BLaER1 (cell line): ENCODE results near the gene TRIM45.

Experiments used
- H3K27ac ChIP-seq: shearing (Covaris generic); formaldehyde crosslinking; 2 replicates; pipeline ENCODE4 v1.8.1; 2022
- H3K27me3 ChIP-seq: shearing (Covaris generic); formaldehyde crosslinking; 2 replicates; pipeline ENCODE4 v1.8.1; 2022
- H3K36me3 ChIP-seq: shearing (Covaris generic); formaldehyde crosslinking; 2 replicates; pipeline ENCODE4 v1.8.1; 2022
- H3K4me1 ChIP-seq: shearing (Covaris generic); formaldehyde crosslinking; 2 replicates; pipeline ENCODE4 v1.8.1; 2022
- H3K4me2 ChIP-seq: shearing (Covaris generic); formaldehyde crosslinking; 2 replicates; pipeline ENCODE4 v1.8.1; 2022
- H3K4me3 ChIP-seq: shearing (Covaris generic); formaldehyde crosslinking; 2 replicates; pipeline ENCODE4 v1.8.1; 2022
- H3K9ac ChIP-seq: shearing (Covaris generic); formaldehyde crosslinking; 2 replicates; pipeline ENCODE4 v1.8.1; 2022
- H3K9me3 ChIP-seq: shearing (Covaris generic); formaldehyde crosslinking; 2 replicates; pipeline ENCODE4 v1.8.1; 2022
- H4K20me1 ChIP-seq: shearing (Covaris generic); formaldehyde crosslinking; 2 replicates; pipeline ENCODE4 v1.8.1; 2022
- Cebpa-rat ChIP-seq: shearing (Covaris generic); IDR thresholded peaks from 2 replicates; pipeline ENCODE4 v1.8.1; 2022

Gene TRIM45

DNA sequence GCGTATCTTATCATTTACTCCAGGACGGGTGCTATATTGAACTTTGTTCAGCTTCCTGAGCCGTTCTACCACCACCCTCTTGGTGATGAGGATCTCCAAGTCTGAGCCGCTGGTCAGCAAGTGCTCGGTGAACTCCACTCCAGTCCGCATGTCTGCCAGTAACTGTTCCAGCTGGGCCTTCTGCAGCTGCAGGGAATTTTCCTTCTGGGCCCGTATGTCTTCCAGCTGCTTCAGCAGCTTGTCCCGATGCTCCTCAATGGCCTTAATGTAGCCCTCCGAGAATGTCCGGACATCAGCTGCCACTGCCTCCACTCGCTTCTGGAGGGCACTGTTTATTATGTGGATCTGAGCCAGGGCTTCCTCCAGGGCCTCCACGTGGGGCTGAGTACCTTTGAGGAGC is 3.4 kb downstream of the TRIM45 start:
- Histone ChIP-seq H3K36me3 (peaks cover 8% of the 10 kb centered on the region; the same call in 1 of the 2 replicates), H3K27me3 (peaks cover 12% of the 10 kb centered on the region; the same call in 1 of the 2 replicates), H3K4me1 (peaks cover 9% of the 10 kb centered on the region), H3K4me3 (no peak overlapping the region), H3K9me3 (no peaks in the 10 kb centered on the region), H3K27ac (no peak overlapping the region), H3K4me2 (no peak overlapping the region), H4K20me1 (no peaks in the 10 kb centered on the region), H3K9ac (no peak overlapping the region)
- no peak for TF ChIP-seq Cebpa-rat

DNA sequence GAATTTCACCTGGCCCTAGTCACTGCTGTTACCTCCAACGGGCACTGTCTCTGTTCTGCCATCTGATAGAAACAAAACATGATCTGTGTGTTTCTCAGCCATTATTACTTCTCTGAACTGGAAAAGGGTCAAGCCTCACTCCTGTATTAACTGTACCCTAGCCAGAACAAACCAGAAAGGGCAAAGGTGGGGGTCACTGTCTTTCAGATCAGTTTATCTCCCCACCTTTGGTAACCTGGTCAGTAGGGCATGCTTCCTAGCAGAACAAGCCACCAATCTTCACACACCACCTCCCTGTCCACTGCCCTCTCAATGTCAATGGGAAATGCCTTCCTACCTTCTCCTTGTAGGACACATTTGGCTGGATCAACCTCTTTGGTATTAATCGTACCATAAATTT is 3.9 kb downstream of the TRIM45 start:
- no peak overlapping the region for H3K4me2 ChIP-seq
- H3K4me3 ChIP-seq, result no peak overlapping the region
- no peaks in the 10 kb centered on the region for H4K20me1 ChIP-seq
- no peak overlapping the region for H3K9ac ChIP-seq
- no peak overlapping the region for H3K27ac ChIP-seq
- H3K27me3 ChIP-seq, result peaks cover 12% of the 10 kb centered on the region; the same call in 1 of the 2 replicates
- H3K36me3 ChIP-seq, result peaks cover 9% of the 10 kb centered on the region; the same call in 1 of the 2 replicates
- peaks cover 9% of the 10 kb centered on the region for H3K4me1 ChIP-seq
- no peaks in the 10 kb centered on the region for H3K9me3 ChIP-seq
- TF ChIP-seq Cebpa-rat, result no peak

DNA sequence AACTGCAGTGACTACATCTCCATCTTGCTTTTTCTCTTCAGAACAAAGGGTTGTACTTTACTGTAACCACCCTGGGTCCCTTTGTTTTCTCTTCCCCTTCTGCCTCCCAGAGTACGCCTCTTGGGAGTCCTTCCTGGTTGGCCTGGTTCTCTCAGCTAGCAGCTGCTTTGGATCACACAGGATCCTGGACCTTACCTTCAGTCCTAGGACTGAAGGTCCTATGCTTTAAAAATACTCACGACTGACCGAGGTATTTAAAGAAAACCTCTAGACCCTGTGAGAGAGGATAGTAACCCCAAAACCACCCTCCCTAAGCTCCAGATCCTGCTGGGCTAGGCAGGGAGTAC is 4.8 kb downstream of the TRIM45 start:
- Histone ChIP-seq H3K27me3 (peaks cover 4% of the 10 kb centered on the region; the same call in 1 of the 2 replicates), H3K4me3 (no peak overlapping the region), H4K20me1 (no peaks in the 10 kb centered on the region), H3K4me1 (peaks cover 9% of the 10 kb centered on the region), H3K27ac (no peak overlapping the region), H3K9ac (no peak overlapping the region), H3K4me2 (no peak overlapping the region), H3K9me3 (no peaks in the 10 kb centered on the region), H3K36me3 (peaks cover 9% of the 10 kb centered on the region; the same call in 1 of the 2 replicates)
- TF ChIP-seq Cebpa-rat, result no peak

DNA sequence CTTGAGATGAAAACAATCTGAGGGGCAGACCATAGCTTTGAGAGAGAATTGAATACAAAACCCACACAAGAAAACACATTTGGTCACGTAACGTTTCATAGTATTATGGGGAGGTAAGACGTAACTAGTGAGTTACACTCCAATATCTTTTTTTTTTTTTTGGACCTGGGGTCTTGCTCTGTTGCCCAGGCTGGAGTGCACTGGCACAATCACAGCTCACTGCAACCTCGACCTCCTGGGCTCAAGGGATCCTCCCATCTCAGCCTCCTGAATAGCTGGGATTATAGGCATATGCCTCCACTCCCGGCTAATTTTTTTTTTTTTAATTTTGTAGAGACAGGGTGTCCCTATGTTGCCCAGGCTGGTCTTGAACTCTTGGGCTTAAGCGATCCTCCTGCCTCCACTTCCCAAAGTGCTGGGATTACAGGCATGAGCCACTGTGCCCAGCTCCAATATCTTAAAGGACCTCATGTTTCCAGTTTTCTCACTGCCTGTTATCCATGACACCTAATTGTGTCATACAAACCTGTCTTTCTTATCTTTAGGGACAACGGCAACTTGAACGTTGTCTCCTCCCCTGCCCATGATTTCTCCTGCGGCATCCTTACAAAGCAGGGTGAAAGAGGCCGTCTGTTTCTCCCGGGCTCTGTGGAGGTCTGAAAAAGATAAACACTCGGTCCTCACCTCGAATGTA is 5.3 kb downstream of the TRIM45 start:
- Histone ChIP-seq H3K27ac (no peak overlapping the region), H3K9me3 (no peaks in the 10 kb centered on the region), H3K27me3 (0 out of 2 replicates have a peak, but pooled peaks cover 4% of the 10 kb centered on the region), H3K4me1 (peaks cover 9% of the 10 kb centered on the region), H3K36me3 (peaks cover 9% of the 10 kb centered on the region; the same call in 1 of the 2 replicates), H3K4me3 (no peak overlapping the region), H3K4me2 (no peak overlapping the region), H4K20me1 (no peaks in the 10 kb centered on the region), H3K9ac (no peak overlapping the region)
- no peak for TF ChIP-seq Cebpa-rat

DNA sequence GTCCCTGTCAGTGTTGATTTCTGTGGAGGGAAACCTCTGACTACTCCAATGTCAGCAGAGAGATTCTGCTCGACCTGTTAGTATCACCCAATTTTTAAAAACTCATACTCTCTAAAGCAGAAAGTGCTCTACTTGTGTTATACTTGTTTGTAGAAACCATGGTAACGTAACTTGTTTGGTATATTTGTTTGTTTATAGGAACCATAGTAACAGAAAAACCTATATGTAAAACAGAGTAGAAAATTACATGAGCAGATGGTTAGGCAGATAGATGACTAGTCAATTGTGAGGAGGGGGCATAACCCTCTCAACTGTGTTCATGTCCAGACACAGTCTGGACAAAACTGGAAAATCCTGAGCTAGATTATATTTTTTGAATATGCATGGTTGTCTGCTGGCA is 6.7 kb downstream of the TRIM45 start:
- H3K4me1 ChIP-seq, result no peaks in the 10 kb centered on the region

DNA sequence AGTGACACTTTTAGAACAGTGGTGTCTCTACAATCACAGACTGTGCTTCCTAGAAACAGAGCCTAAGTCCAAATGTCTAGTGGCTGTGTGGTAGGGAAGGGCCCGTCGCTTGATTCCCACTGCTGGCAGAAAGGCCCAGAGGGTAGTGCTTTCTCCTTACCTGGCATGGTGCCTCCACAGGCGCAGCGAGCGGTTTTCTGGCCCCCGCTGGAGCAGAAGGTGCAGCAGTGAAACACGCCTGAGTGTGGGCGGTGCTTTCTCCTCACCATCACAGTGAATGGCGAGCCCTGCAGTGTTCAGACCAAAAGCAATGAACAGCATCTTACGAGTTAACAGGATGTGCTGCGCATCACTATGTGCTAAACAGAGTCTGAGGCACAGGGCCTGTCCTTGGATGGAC is 8.3 kb downstream of the TRIM45 start:
- Histone ChIP-seq H3K27ac (no peak overlapping the region), H4K20me1 (no peaks in the 10 kb centered on the region), H3K4me3 (no peak overlapping the region), H3K9ac (no peak overlapping the region), H3K4me2 (no peak overlapping the region), H3K9me3 (no peaks in the 10 kb centered on the region), H3K4me1 (no peaks in the 10 kb centered on the region), H3K36me3 (peaks cover 8% of the 10 kb centered on the region; the same call in 1 of the 2 replicates), H3K27me3 (no peaks in the 10 kb centered on the region)
- TF ChIP-seq Cebpa-rat, result no peak

More for the DNA sequence above, 6.7 kb downstream of the TRIM45 start:
- H3K4me2 ChIP-seq, result no peak overlapping the region
- no peak overlapping the region for H3K27ac ChIP-seq
- H3K36me3 ChIP-seq, result peaks cover 9% of the 10 kb centered on the region; the same call in 1 of the 2 replicates
- no peak overlapping the region for H3K9ac ChIP-seq
- H3K27me3 ChIP-seq, result no peaks in the 10 kb centered on the region
- no peaks in the 10 kb centered on the region for H3K9me3 ChIP-seq
- H4K20me1 ChIP-seq, result no peaks in the 10 kb centered on the region
- H3K4me3 ChIP-seq, result no peak overlapping the region
- no peak for TF ChIP-seq Cebpa-rat

DNA sequence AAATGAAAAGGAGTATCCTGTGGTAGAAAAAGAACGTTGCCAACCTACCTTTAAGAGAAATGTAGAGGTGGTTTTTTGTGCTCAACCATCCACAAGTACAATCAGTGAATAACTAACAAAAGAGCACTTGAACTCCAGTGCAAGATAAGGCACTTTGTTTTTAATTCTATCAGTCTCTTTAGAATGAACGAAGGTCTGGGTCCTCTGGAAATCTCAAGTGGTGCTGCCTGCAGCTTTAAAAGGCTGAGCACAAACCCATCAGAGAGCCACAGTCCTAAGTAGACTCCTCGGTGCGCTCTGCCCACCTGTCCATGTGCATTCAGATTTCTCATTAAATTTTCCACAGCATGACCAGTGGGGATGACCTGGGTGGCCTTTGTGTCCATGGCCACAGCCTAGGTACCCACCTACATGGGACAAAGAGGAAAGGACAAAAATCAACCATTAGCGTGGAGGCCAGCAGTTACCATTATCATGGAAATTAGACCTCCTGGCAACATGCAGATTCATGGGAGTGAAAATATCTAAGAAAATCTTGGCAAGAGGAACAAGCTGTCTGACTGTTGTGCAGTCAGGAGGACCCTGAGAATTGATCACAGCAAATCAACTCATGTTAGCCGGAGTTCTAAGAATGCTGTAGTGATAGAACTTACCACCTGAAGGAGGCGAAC is 9.4 kb downstream of the TRIM45 start:
- H3K36me3 ChIP-seq, result peaks cover 6% of the 10 kb centered on the region; the same call in 1 of the 2 replicates
- no peak for TF ChIP-seq Cebpa-rat
- no peaks in the 10 kb centered on the region for H4K20me1 ChIP-seq
- H3K9me3 ChIP-seq, result no peaks in the 10 kb centered on the region
- H3K4me1 ChIP-seq, result no peaks in the 10 kb centered on the region
- no peaks in the 10 kb centered on the region for H3K27me3 ChIP-seq
- no peak overlapping the region for H3K4me2 ChIP-seq
- no peak overlapping the region for H3K27ac ChIP-seq
- no peak overlapping the region for H3K9ac ChIP-seq
- no peak overlapping the region for H3K4me3 ChIP-seq

DNA sequence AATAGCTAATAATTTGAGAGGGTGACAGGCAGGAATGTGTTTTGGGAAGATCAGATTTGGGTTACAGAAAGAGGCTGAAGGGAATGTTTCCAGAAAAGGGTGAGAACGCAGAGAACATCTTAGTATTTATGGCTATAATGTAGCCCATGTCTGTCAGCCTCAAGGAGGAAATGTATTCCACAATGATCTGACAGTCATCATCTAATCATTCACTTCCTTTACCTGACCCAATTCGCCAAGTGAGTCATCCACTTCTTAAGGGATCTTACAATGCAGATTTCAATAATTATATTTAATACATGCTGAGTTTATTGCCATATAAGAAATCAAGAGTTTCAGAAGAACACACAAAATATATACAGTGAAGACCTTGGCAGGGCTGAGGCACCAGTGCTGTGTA is 10.8 kb downstream of the TRIM45 start:
- no peak overlapping the region for H3K27ac ChIP-seq

DNA sequence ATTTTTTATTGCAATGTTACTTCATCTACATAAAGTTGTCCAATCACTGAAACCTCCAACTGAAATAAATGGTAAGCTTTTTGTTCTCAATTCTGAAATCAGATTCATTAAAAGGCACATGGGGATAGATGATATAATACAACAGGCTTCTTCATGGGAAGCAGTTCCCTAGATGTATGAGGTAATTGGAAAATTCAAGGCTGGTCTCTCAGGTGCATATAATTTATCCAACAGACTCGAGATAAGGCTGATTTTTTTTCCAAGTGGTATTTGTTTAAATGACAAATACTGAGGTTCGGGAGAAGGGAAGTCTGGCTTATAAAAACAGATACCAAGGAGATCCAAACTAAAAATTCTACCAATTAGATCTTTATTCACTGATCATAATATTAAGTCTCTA is 14.2 kb downstream of the TRIM45 start:
- Histone ChIP-seq H3K36me3 (peaks cover 46% of the 10 kb centered on the region), H4K20me1 (no peaks in the 10 kb centered on the region), H3K27me3 (no peaks in the 10 kb centered on the region), H3K4me3 (no peak overlapping the region), H3K9me3 (no peaks in the 10 kb centered on the region), H3K4me1 (no peaks in the 10 kb centered on the region), H3K27ac (no peak overlapping the region), H3K4me2 (no peak overlapping the region), H3K9ac (no peak overlapping the region)
- TF ChIP-seq Cebpa-rat, result no peak

More for the DNA sequence above, 10.8 kb downstream of the TRIM45 start:
- H3K36me3 ChIP-seq, result peaks cover 19% of the 10 kb centered on the region; the same call in 1 of the 2 replicates
- no peak overlapping the region for H3K4me3 ChIP-seq
- H3K4me1 ChIP-seq, result no peaks in the 10 kb centered on the region
- no peak for TF ChIP-seq Cebpa-rat
- H3K4me2 ChIP-seq, result no peak overlapping the region
- H3K9me3 ChIP-seq, result no peaks in the 10 kb centered on the region
- no peak overlapping the region for H3K9ac ChIP-seq
- no peaks in the 10 kb centered on the region for H4K20me1 ChIP-seq
- H3K27me3 ChIP-seq, result no peaks in the 10 kb centered on the region

DNA sequence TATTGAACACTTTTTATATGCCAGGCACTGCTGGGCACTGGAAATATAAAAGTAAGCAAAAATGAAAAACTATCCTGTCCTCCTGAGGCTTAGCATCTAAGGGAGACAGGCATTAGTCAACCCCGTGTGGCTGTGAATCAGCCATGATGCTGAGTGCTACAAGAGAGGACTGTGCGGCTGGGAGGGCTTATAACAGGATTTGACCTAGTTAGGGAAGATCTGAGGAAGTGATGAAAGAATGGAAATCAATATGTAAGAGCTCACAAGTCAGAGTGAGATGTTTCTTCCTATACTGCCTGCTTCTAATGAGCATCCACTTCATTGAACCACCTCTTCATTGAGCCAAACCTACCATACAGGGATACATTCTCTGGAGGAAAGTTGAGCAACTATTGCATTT is 15.1 kb downstream of the TRIM45 start:
- H3K4me1 ChIP-seq, result no peaks in the 10 kb centered on the region
- H3K4me3 ChIP-seq, result no peak overlapping the region
- TF ChIP-seq Cebpa-rat, result no peak
- H3K9me3 ChIP-seq, result no peaks in the 10 kb centered on the region
- H3K9ac ChIP-seq, result no peak overlapping the region
- no peaks in the 10 kb centered on the region for H4K20me1 ChIP-seq
- no peak overlapping the region for H3K27ac ChIP-seq
- H3K36me3 ChIP-seq, result peaks cover 54% of the 10 kb centered on the region
- H3K4me2 ChIP-seq, result no peak overlapping the region
- no peaks in the 10 kb centered on the region for H3K27me3 ChIP-seq
